HepG2 (cell line): ENCODE results near the gene PLCL1. TPM values are rescaled to one million over a fixed set of nuclear protein-coding genes. Genes with fewer than 3 reads are reported as not detected.

Experiments
- ATAC-seq: fragments of 200-7000 bp; cut with Tn5 transposase; 3 replicates; pipeline ENCODE4 v1.9.1; 2020; ENCODE audit warnings: mild to moderate bottlenecking, moderate library complexity
- BruUV-seq: library from RNA; stranded (reverse); fragments of 400-500 nt; replicated peaks from 2 replicates; lab custom pipeline; 2021; lab: Mats Ljungman, UMichigan
- CTCF ChIA-PET: fragments of 300-600 bp; formaldehyde crosslinking; extraction: SDS; loops from one replicate; lab custom pipeline; 2021; ENCODE audit warnings: low total read pairs, inconsistent platforms, low intra/inter-chr PET ratio; lab: Yijun Ruan, JAX
- POLR2A ChIA-PET: fragments of 350-600 bp; sonication (Branson Sonifier 250); formaldehyde crosslinking; loops from one replicate; lab custom pipeline; 2020; ENCODE audit warnings: antibody characterized with exemption, inconsistent platforms; lab: Yijun Ruan, JAX
- DNase-seq: peaks from one replicate; pipeline ENCODE4 v3.0.0-alpha.2; 2015; ENCODE audit warnings: low spot score
- FAIRE-seq: peaks from 3 replicates; lab custom pipeline; 2011; peaks lifted over from hg19 to GRCh38; lab: Jason Lieb, UNC
- H2AFZ ChIP-seq: one replicate; pipeline ENCODE4 v1.6.1; 2011; ENCODE audit warnings: low read length, inconsistent platforms
- H3K27ac ChIP-seq: fragments of 300-600 bp; 3 replicates; pipeline ENCODE4 v1.8.0; 2011; ENCODE audit warnings: mixed run types, mild to moderate bottlenecking, mixed read lengths, low read length, inconsistent platforms; ENCODE audit not compliant: insufficient read depth; ENCODE audit errors: extremely low read length
- H3K27me3 ChIP-seq, 2 experiments: fragments of 200-600 bp in 1 of 2; 2 replicates in 1 of 2; 3 replicates in 1 of 2; pipeline versions ENCODE4 v1.6.0 to v1.8.0; 2011; ENCODE audit warnings: low read length in 2 of 2, mild to moderate bottlenecking in 2 of 2, moderate library complexity in 2 of 2, inconsistent platforms in 1 of 2; ENCODE audit not compliant: insufficient read depth in 2 of 2, control insufficient read depth in 1 of 2
- H3K36me3 ChIP-seq, 2 experiments: fragments of 200-600 bp in 1 of 2; replicated peaks in 1 of 2; 2 replicates in 1 of 2; 3 replicates in 1 of 2; pipeline versions ENCODE4 v1.5.1 to v1.8.0; 2011; ENCODE audit warnings: low read length in 2 of 2, inconsistent platforms in 1 of 2; ENCODE audit not compliant: insufficient read depth in 2 of 2, control insufficient read depth in 1 of 2
- H3K4me1 ChIP-seq: 2 replicates; pipeline ENCODE4 v1.5.1; 2012; ENCODE audit warnings: low read length, inconsistent platforms; ENCODE audit not compliant: insufficient read depth
- H3K4me2 ChIP-seq: 2 replicates; pipeline ENCODE4 v1.6.0; 2011; ENCODE audit warnings: low read depth, low read length, inconsistent platforms
- H3K4me3 ChIP-seq, 3 experiments: fragments of 200-600 bp in 1 of 3; sonication (generic), shearing (Covaris generic) in 1 of 3; replicated peaks in 1 of 3; 2 replicates each; pipeline ENCODE4 v1.5.1; 2011 to 2016; ENCODE audit warnings: low read length in 3 of 3, inconsistent platforms in 2 of 3, low read depth in 2 of 3, mild to moderate bottlenecking in 2 of 3, control low read depth in 1 of 3, mixed read lengths in 1 of 3; ENCODE audit not compliant: insufficient read depth in 1 of 3
- H3K79me2 ChIP-seq: one replicate; pipeline ENCODE4 v1.6.1; 2011; ENCODE audit warnings: low read length, inconsistent platforms; ENCODE audit not compliant: insufficient read depth
- H3K9ac ChIP-seq: 2 replicates; pipeline ENCODE4 v1.6.0; 2011; ENCODE audit warnings: mild to moderate bottlenecking, low read depth, low read length, inconsistent platforms; ENCODE audit not compliant: insufficient read depth
- H3K9me3 ChIP-seq: 2 replicates; pipeline ENCODE4 v1.5.1; 2012; ENCODE audit warnings: mild to moderate bottlenecking, low read length
- H4K20me1 ChIP-seq: 2 replicates; pipeline ENCODE4 v1.6.0; 2011; ENCODE audit warnings: inconsistent platforms, mild to moderate bottlenecking, low read length, moderate library complexity; ENCODE audit not compliant: insufficient read depth
- ARID2 ChIP-seq: sonication (generic); formaldehyde crosslinking; IDR thresholded peaks from 2 replicates; pipeline ENCODE4 v1.8.1; 2022; ENCODE audit warnings: mild to moderate bottlenecking, missing genetic modification reagents, borderline replicate concordance
- GFI1 ChIP-seq: sonication (generic); formaldehyde crosslinking; IDR thresholded peaks from 2 replicates; pipeline ENCODE4 v1.5.0; 2020; ENCODE audit warnings: missing genetic modification reagents, mild to moderate bottlenecking, borderline replicate concordance
- HMGA1 ChIP-seq: sonication (generic); formaldehyde crosslinking; conservative IDR thresholded peaks from 2 replicates; pipeline ENCODE4 v1.4.0; 2020; ENCODE audit warnings: missing genetic modification reagents
- NFATC3 ChIP-seq: sonication (generic); formaldehyde crosslinking; IDR thresholded peaks from 2 replicates; pipeline ENCODE4 v1.5.1; 2020; ENCODE audit warnings: mild to moderate bottlenecking, missing genetic modification reagents
- NFYB ChIP-seq: sonication (generic); formaldehyde crosslinking; IDR thresholded peaks from 2 replicates; pipeline ENCODE4 v1.4.0; 2020; ENCODE audit warnings: missing genetic modification reagents
- PBX2 ChIP-seq: IDR thresholded peaks from 2 replicates; pipeline ENCODE4 v1.6.1; 2016; ENCODE audit warnings: control low read depth
- RARA ChIP-seq: IDR thresholded peaks from 2 replicates; pipeline ENCODE4 v1.6.1; 2016; ENCODE audit warnings: missing genetic modification reagents, missing compliant biosample characterization
- RXRB ChIP-seq: IDR thresholded peaks from 2 replicates; pipeline ENCODE4 v1.6.1; 2016; ENCODE audit warnings: borderline replicate concordance, missing genetic modification reagents, missing compliant biosample characterization
- SRF ChIP-seq: IDR thresholded peaks from 2 replicates; pipeline ENCODE4 v1.6.1; 2011; ENCODE audit warnings: mild to moderate bottlenecking, low read depth, low read length, moderate library complexity
- TAF15 ChIP-seq: fragments of 200-400 bp; formaldehyde crosslinking; IDR thresholded peaks from one replicate; pipeline ENCODE4 v1.6.1; 2018; ENCODE audit warnings: mild to moderate bottlenecking, low read depth, low read length; ENCODE audit not compliant: poor library complexity, severe bottlenecking
- ZNF263 ChIP-seq: sonication (generic); formaldehyde crosslinking; IDR thresholded peaks from 2 replicates; pipeline ENCODE4 v1.4.0; 2020; ENCODE audit warnings: missing genetic modification reagents
- ZNF652 ChIP-seq: IDR thresholded peaks from 2 replicates; pipeline ENCODE4 v1.6.1; 2016; ENCODE audit warnings: low read depth, borderline replicate concordance
- ZNF782 ChIP-seq: sonication (generic); formaldehyde crosslinking; IDR thresholded peaks from 2 replicates; pipeline ENCODE4 v1.4.0; 2020; ENCODE audit warnings: missing genetic modification reagents, mild to moderate bottlenecking, borderline replicate concordance
- ZNF883 ChIP-seq: sonication (generic); formaldehyde crosslinking; IDR thresholded peaks from 2 replicates; pipeline ENCODE4 v1.5.1; 2020; ENCODE audit warnings: mild to moderate bottlenecking, missing genetic modification reagents; ENCODE audit errors: not compliant biosample characterization
- WGBS: methylation state at CpG from one replicate; pipeline ENCODE4 v1.1.6; 2017; ENCODE audit warnings: low lambda C conversion rate; 5-methylcytosine and 5-hydroxymethylcytosine counted together
- in situ Hi-C: cut with HindIII; loops from 2 replicates; pipeline ENCODE4 v1.10.0; 2017; ENCODE audit warnings: low pct_unique_long_range_greater_than_20kb; ENCODE audit not compliant: extremely low pct_ligation_motif_present
- intact Hi-C: fragments of 100-400 bp; cut with micrococcal nuclease; formaldehyde crosslinking; loops from one replicate; pipeline ENCODE4 v1.10.0; 2022; ENCODE audit not compliant: unreplicated experiment
- polyA plus RNA-seq, 8 experiments: library from polyadenylated mRNA; depleted of rRNA in 3 of 8; stranded (reverse) in 7 of 8; unstranded in 1 of 8; fragments of >200 nt; fragmentation: Illumina TruSeq in 4 of 8; extraction: Trizol in 4 of 8; gene quantifications; 2 replicates each; pipeline versions ENCODE4 v1.2.1 to v1.2.3, GENCODE V29; 2011 to 2016; ENCODE audit warnings: low read depth in 4 of 8, missing spikeins in 1 of 8, mixed read lengths in 1 of 8; ENCODE audit not compliant: insufficient read depth in 1 of 8
- total RNA-seq, 5 experiments: library from RNA; depleted of rRNA; stranded (reverse); fragments of >200 nt; fragmentation: Illumina TruSeq; extraction: Trizol; gene quantifications; 2 replicates each; pipeline ENCODE4 v1.2.3, GENCODE V29; 2016; ENCODE audit warnings: low read depth in 1 of 5
- TF ChIP-seq, protein P1 (sequence below): sonication (generic); formaldehyde crosslinking; IDR thresholded peaks from 2 replicates; pipeline ENCODE4 v1.5.0; 2020; ENCODE audit warnings: mild to moderate bottlenecking, missing genetic modification reagents
- TF ChIP-seq, protein P2 (sequence below): sonication (generic); formaldehyde crosslinking; IDR thresholded peaks from 2 replicates; pipeline ENCODE4 v1.4.0; 2020; ENCODE audit warnings: mild to moderate bottlenecking, missing genetic modification reagents

The PLCL1 gene
- total and polyA plus RNA-seq, 2 of the 13 experiments (the other 11 are each of a cell fraction or from before 2014, with no cell fraction given) = not detected

GRCh38 chr2:197944416-197945096 is 140.2 kb downstream of the PLCL1 start:
- 2% methylated on average over 2 of the region's 2 CpGs for WGBS
- Histone ChIP-seq H3K36me3 (no peaks in the 10 kb centered on the region), H4K20me1 (no peaks in the 10 kb centered on the region), H3K27ac (no peak overlapping the region), H3K9ac (no peak overlapping the region), H2AFZ (no peak overlapping the region), H3K9me3 (no peaks in the 10 kb centered on the region), H3K4me3 (no peak overlapping the region), H3K4me1 (no peaks in the 10 kb centered on the region), H3K4me2 (no peak overlapping the region), H3K79me2 (no peaks in the 10 kb centered on the region), H3K27me3 (no peaks in the 10 kb centered on the region)
- FAIRE-seq = no peak
- POLR2A ChIA-PET = no interaction called here
- in situ Hi-C loops = no loop called here
- no TSS peak for BruUV-seq
- intact Hi-C loops = no loop called here
- no peak for ATAC-seq
- CTCF ChIA-PET = no interaction called here
- no peak for DNase-seq
- peak; percentile 26; the same call in 1 of the 2 replicates for TF ChIP-seq GFI1
- no peak for TF ChIP-seq TAF15
- no peak for TF ChIP-seq NFYB (CRISPR knock-in tag)
- no peak for TF ChIP-seq SRF
- TF ChIP-seq HMGA1 (CRISPR knock-in tag) = no peak
- no peak for TF ChIP-seq NFATC3
- TF ChIP-seq ZNF883 (CRISPR knock-in tag) = no peak
- no peak for TF ChIP-seq ZNF263 (CRISPR knock-in tag)

DNA sequence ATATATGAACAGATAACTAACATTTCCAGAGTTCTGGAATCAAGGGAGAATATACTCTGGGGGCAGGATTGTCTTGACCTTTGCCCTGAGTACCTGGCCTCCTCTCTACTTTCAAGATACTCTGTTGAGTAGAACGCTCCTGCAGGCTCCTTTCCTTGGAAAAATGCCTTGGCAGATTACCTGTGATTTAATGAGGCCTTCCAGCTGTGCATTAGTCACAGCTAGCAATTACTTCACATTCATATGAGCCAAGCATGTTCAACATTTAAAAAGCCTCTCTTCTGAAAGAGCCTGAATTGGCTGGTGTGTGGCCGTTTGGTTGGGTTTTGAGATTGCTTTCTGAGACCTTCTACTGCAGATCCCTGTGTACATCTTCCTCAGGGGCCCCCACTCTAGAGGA is 142.2 kb downstream of the PLCL1 start:
- intact Hi-C loops = no loop called here
- H3K79me2 ChIP-seq = no peaks in the 10 kb centered on the region
- ChIA-PET CTCF (no interaction called here), POLR2A (no interaction called here)
- H4K20me1 ChIP-seq = no peaks in the 10 kb centered on the region
- no peaks in the 10 kb centered on the region for H3K36me3 ChIP-seq
- WGBS = 0% methylated on average over 2 of the region's 2 CpGs
- in situ Hi-C loops = no loop called here
- H2AFZ ChIP-seq = no peak overlapping the region
- H3K4me1 ChIP-seq = no peaks in the 10 kb centered on the region
- no TSS peak for BruUV-seq
- no peak for DNase-seq
- FAIRE-seq = no peak
- H3K9ac ChIP-seq = no peak overlapping the region
- H3K4me2 ChIP-seq = no peak overlapping the region
- H3K4me3 ChIP-seq = no peak overlapping the region
- no peaks in the 10 kb centered on the region for H3K9me3 ChIP-seq
- H3K27me3 ChIP-seq = no peaks in the 10 kb centered on the region
- H3K27ac ChIP-seq = no peak overlapping the region
- no peak for ATAC-seq
- TF ChIP-seq RARA (CRISPR knock-in tag) = no peak
- TF ChIP-seq, protein P1, sequence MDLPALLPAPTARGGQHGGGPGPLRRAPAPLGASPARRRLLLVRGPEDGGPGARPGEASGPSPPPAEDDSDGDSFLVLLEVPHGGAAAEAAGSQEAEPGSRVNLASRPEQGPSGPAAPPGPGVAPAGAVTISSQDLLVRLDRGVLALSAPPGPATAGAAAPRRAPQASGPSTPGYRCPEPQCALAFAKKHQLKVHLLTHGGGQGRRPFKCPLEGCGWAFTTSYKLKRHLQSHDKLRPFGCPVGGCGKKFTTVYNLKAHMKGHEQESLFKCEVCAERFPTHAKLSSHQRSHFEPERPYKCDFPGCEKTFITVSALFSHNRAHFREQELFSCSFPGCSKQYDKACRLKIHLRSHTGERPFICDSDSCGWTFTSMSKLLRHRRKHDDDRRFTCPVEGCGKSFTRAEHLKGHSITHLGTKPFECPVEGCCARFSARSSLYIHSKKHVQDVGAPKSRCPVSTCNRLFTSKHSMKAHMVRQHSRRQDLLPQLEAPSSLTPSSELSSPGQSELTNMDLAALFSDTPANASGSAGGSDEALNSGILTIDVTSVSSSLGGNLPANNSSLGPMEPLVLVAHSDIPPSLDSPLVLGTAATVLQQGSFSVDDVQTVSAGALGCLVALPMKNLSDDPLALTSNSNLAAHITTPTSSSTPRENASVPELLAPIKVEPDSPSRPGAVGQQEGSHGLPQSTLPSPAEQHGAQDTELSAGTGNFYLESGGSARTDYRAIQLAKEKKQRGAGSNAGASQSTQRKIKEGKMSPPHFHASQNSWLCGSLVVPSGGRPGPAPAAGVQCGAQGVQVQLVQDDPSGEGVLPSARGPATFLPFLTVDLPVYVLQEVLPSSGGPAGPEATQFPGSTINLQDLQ (CRISPR knock-in tag) = no peak
- TF ChIP-seq RXRB (CRISPR knock-in tag) = no peak
- no peak for TF ChIP-seq PBX2 (CRISPR knock-in tag)
- TF ChIP-seq, protein P2, sequence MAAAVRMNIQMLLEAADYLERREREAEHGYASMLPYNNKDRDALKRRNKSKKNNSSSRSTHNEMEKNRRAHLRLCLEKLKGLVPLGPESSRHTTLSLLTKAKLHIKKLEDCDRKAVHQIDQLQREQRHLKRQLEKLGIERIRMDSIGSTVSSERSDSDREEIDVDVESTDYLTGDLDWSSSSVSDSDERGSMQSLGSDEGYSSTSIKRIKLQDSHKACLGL (CRISPR knock-in tag) = no peak
- no peak for TF ChIP-seq ARID2 (CRISPR knock-in tag)
- TF ChIP-seq ZNF652 (CRISPR knock-in tag) = no peak
- no peak for TF ChIP-seq ZNF782 (CRISPR knock-in tag)
